Uterus (tissue), 2 donors: ENCODE data around the gene CDC42EP3.

Source experiments
- CTCF ChIP-seq, 4 experiments: fragments of 200-600 bp in 2 of 4; fragments of 450-650 bp in 2 of 4; sonication (generic) in 2 of 4; IDR thresholded peaks; one replicate each; pipeline ENCODE4 v1.5.1; 2016 to 2019; ENCODE audit warnings: antibody characterized with exemption in 4 of 4, mild to moderate bottlenecking in 2 of 4, moderate library complexity in 1 of 4
- POLR2A ChIP-seq, 2 donors: fragments of 450-650 bp; IDR thresholded peaks; one replicate each; pipeline ENCODE4 v1.6.1; 2016; ENCODE audit warnings: antibody characterized with exemption in 2 of 2, mild to moderate bottlenecking in 1 of 2, moderate library complexity in 1 of 2

- TF ChIP-seq CTCF (IDR thresholded peaks at IDR 0.05), result no peak
- TF ChIP-seq POLR2A (IDR thresholded peaks at IDR 0.05), result no peak
Observed at GRCh38 chr2:37650548-37651093, 20.8 kb downstream of the CDC42EP3 start.
